ENCODE results near the gene RAB10. TPM values are rescaled to one million over a fixed set of nuclear protein-coding genes. Genes with fewer than 3 reads are reported as not detected.
A peak's percentile ranks its signal among the peaks of the same experiment; 100 is the strongest.

RAB10 gene
- total RNA-seq, 1 experiment from 2014 or later, result 167 TPM

GRCh38 chr2:26172189-26172870 lies 138.4 kb downstream of the RAB10 start:
- Histone ChIP-seq H4K20me1 (ENCODE audit: insufficient read depth) (no peaks in the 10 kb centered on the region), H3K27ac (ENCODE audit: low read depth, low read length) (no peak overlapping the region), H3K4me3 (replicated peaks in 1 of 2; ENCODE audit: low read depth in 1 of 2, low read length in 2 of 2) (peak overlapping the region; percentile 20 to 51), H3K4me2 (ENCODE audit: low read length) (peak overlapping the region; percentile 80), H3K4me1 (ENCODE audit: control insufficient read depth in 1 of 2, insufficient read depth in 2 of 2, low read length in 2 of 2) (peaks cover 0 to 12% of the 10 kb centered on the region in 2 experiments; a peak in 1 of 4 replicates), H3K36me3 (ENCODE audit: control insufficient read depth in 1 of 2, insufficient read depth in 2 of 2, low read length in 2 of 2) (no peaks in the 10 kb centered on the region), H3K9me2 (ENCODE audit: insufficient read depth) (no peaks in the 10 kb centered on the region), H3K9ac (ENCODE audit: low read length) (no peak overlapping the region), H3K27me3 (ENCODE audit: insufficient read depth, low read length) (no peaks in the 10 kb centered on the region), H3K9me3 (ENCODE audit: control insufficient read depth in 1 of 2, insufficient read depth in 1 of 2, low read depth in 1 of 2, low read length in 2 of 2) (no peaks in the 10 kb centered on the region), H2AFZ (ENCODE audit: low read depth, low read length, poor library complexity, severe bottlenecking) (peak overlapping the region; percentile 22), H3K79me2 (ENCODE audit: insufficient read depth, low read length) (peaks cover 6% of the 10 kb centered on the region; the same call in 1 of the 2 replicates)
- no TSS peak for BruUV-seq (replicated peaks)
- ChIA-PET CTCF (interaction anchor here (0.7 to 1.3 kb wide), 2 partner anchors 12 to 290 kb away, joined by 3 read pairs; no protein-coding TSS in a partner anchor), RAD21 (ENCODE audit: low non-redundant PET in 1 of 2, low total read pairs in 2 of 2, uncharacterized antibody in 2 of 2, unreplicated experiment in 2 of 2) (interaction anchor here in 1 of 2 experiments (0.7 kb wide), 1 partner anchor 158 kb away, joined by 4 read pairs; no protein-coding TSS in a partner anchor), POLR2A (no interaction called here)
- ATAC-seq (peak; percentile 48), DNase-seq (ENCODE audit: low read depth, low spot score) (no peak)
- no peak for TF ChIP-seq CBX3 (IDR thresholded peaks at IDR 0.05; ENCODE audit: low read depth)
- no peak for TF ChIP-seq ZBTB33 (IDR thresholded peaks at IDR 0.05; ENCODE audit: extremely low read depth, insufficient replicate concordance, low read length)
- TF ChIP-seq MAX (IDR thresholded peaks at IDR 0.05), result 0 out of 2 replicates have a peak, but pooled peaks have one; percentile 15
- intact Hi-C loops (cut with micrococcal nuclease), result no loop called here

Measured in HCT116 (cell line).